Psoas muscle (tissue), 8 donors: Measurements from ENCODE around the gene ZNF275. TPM values are rescaled to one million over a fixed set of nuclear protein-coding genes. Genes with fewer than 3 reads are reported as not detected.

ENCODE experiments used
- ATAC-seq, 4 donors: fragments of 200-7000 bp; cut with Tn5 transposase; one replicate each; pipeline ENCODE4 v1.9.1; 2020; ENCODE audit warnings: moderate library complexity in 3 of 4, mild to moderate bottlenecking in 2 of 4
- DNase-seq, 2 donors: peaks; one replicate each; pipeline ENCODE4 v3.0.0-alpha.2; 2020
- H3K27ac ChIP-seq: fragments of 200-600 bp; one replicate; pipeline ENCODE4 v1.8.0; 2022
- H3K27me3 ChIP-seq, 3 donors: fragments of 200-600 bp in 1 of 3; one replicate each; pipeline versions ENCODE4 v1.6.1 to v1.8.0; 2013 to 2022; ENCODE audit warnings: low read length in 2 of 3, mild to moderate bottlenecking in 2 of 3, moderate library complexity in 1 of 3; ENCODE audit not compliant: insufficient read depth in 3 of 3
- H3K36me3 ChIP-seq, 2 donors: fragments of 200-600 bp in 1 of 2; one replicate each; pipeline versions ENCODE4 v1.6.1 to v1.8.0; 2013 to 2022; ENCODE audit warnings: low read depth in 1 of 2, mild to moderate bottlenecking in 1 of 2, moderate library complexity in 1 of 2; ENCODE audit not compliant: insufficient read depth in 1 of 2
- H3K4me1 ChIP-seq: fragments of 200-600 bp; one replicate; pipeline ENCODE4 v1.8.0; 2022
- H3K4me3 ChIP-seq: fragments of 200-600 bp; one replicate; pipeline ENCODE4 v1.8.0; 2022; ENCODE audit warnings: mild to moderate bottlenecking
- H3K9me3 ChIP-seq: fragments of 200-600 bp; one replicate; pipeline ENCODE4 v1.8.0; 2022
- CTCF ChIP-seq: fragments of 200-600 bp; IDR thresholded peaks from one replicate; pipeline ENCODE4 v1.8.0; 2022; ENCODE audit warnings: antibody characterized with exemption
- WGBS, 3 donors: extraction: QIAGEN DNeasy Blood & Tissue Kit; methylation state at CpG; one replicate each; pipeline versions ENCODE4 v1.1.6 to v1.1.7; 2013; 5-methylcytosine and 5-hydroxymethylcytosine counted together
- intact Hi-C, 2 donors: fragments of 100-400 bp; cut with DNase I; formaldehyde crosslinking; loops; one replicate each; pipeline versions ENCODE4 v1.11.0 to v1.14.2; 2022
- polyA plus RNA-seq, 3 donors: library from polyadenylated mRNA; stranded (reverse); fragments of 200-250 nt; gene quantifications; one replicate each; pipeline ENCODE4 v1.2.3, GENCODE V29; 2013
- total RNA-seq, 4 donors: library from RNA; stranded (reverse); fragmentation: NEBNext Ultra II Directional in 2 of 4; extraction: Animal tissue kit (Norgen Biotek cat#: 25700) in 2 of 4; gene quantifications; one replicate each; pipeline versions ENCODE4 v1.2.1 to v1.2.4, GENCODE V29; 2021 to 2023
- donor health status: healthy with polysubstance abuse.
- donor health status: DM: no; HTN: no; CAD: no; lungs with moderate emphysema.
- donor health status: Bipolar disorder and iron deficiency.
- donor health status: healthy.
- donor health status: DM: yes; HTN: yes; CAD: no.
- donor health status: DM: no; HTN: no; CAD: no.
- donor health status: DM: no; HTN: no; CAD: no.
- donor health status: DM: yes; HTN: yes; CAD: no.

Gene ZNF275
- total and polyA plus RNA-seq, 7 donors: 2.4 to 7.7 (median 5.5) TPM

- Histone ChIP-seq H3K9me3 (no peaks in the 10 kb centered on the region), H3K4me1 (no peaks in the 10 kb centered on the region), H3K4me3 (no peak overlapping the region), H3K36me3 (no peaks in the 10 kb centered on the region), H3K27me3 (peaks cover 0 to 8% (median 0%) of the 10 kb centered on the region in 3 donors), H3K27ac (no peak overlapping the region)
- no peak for TF ChIP-seq CTCF
- ATAC-seq (no peak), DNase-seq (no peak)
- WGBS, 3 donors: 79 to 91% (median 84%) methylated on average over 4 to 5 of the region's 5 CpGs
- intact Hi-C loops: no loop called here
These were observed 21.9 kb upstream of the ZNF275 start for GRCh38 chrX:153312041-153312440.

- ATAC-seq (no peak), DNase-seq (no peak)
- no peak for TF ChIP-seq CTCF
- WGBS, 3 donors: 67 to 75% methylated on average over 1 of the region's 1 CpG; no CpG with 5 or more reads in 1 of the 3 donors
- Histone ChIP-seq H3K9me3 (no peaks in the 10 kb centered on the region), H3K4me1 (no peaks in the 10 kb centered on the region), H3K27me3 (peaks cover 0 to 6% (median 0%) of the 10 kb centered on the region in 3 donors), H3K4me3 (no peak overlapping the region), H3K36me3 (no peaks in the 10 kb centered on the region), H3K27ac (no peak overlapping the region)
- intact Hi-C loops: no loop called here
These were observed 21.1 kb upstream of the ZNF275 start for GRCh38 chrX:153312842-153313241.

GRCh38 chrX:153317306-153317705 is 16.6 kb upstream of the ZNF275 start:
- no peak for DNase-seq
- Histone ChIP-seq H3K27ac (no peak overlapping the region), H3K4me3 (no peak overlapping the region), H3K9me3 (no peaks in the 10 kb centered on the region), H3K4me1 (no peaks in the 10 kb centered on the region), H3K27me3 (peaks cover 0 to 7% (median 2%) of the 10 kb centered on the region in 3 donors), H3K36me3 (no peaks in the 10 kb centered on the region)
- intact Hi-C loops: no loop called here
- TF ChIP-seq CTCF: no peak
- WGBS, 3 donors: 84 to 91% (median 87%) methylated on average over 8 of the region's 8 CpGs
- ATAC-seq: no peak

- no peak for ATAC-seq
These were observed 15.8 kb upstream of the ZNF275 start for GRCh38 chrX:153317996-153318722.

More at GRCh38 chrX:153317996-153318722, 15.8 kb upstream of the ZNF275 start:
- no peaks in the 10 kb centered on the region for H3K4me1 ChIP-seq
- peaks cover 2% of the 10 kb centered on the region for H3K9me3 ChIP-seq
- no peak overlapping the region for H3K27ac ChIP-seq
- H3K36me3 ChIP-seq: no peaks in the 10 kb centered on the region
- DNase-seq: no peak
- H3K27me3 ChIP-seq: peaks cover 0 to 8% (median 2%) of the 10 kb centered on the region in 3 donors
- no peak for TF ChIP-seq CTCF
- 89 to 95% (median 94%) methylated on average over 17 to 20 of the region's 20 CpGs for WGBS, 3 donors
- H3K4me3 ChIP-seq: no peak overlapping the region
- intact Hi-C loops: no loop called here
